GM21786 (cell line): ENCODE results near the gene DZIP1.

Experiments used
- ATAC-seq: cut with Tn5 transposase; IDR thresholded peaks from one replicate; pipeline ENCODE4 v1.9.1; 2021; ENCODE audit not compliant: unreplicated experiment

The DZIP1 gene

GRCh38 chr13:95643571-95643935 lies 953 bp downstream of the DZIP1 start:
- ATAC-seq: no peak

- no peak for ATAC-seq
Observed at GRCh38 chr13:95642999-95643398, 1.5 kb downstream of the DZIP1 start.

DNA sequence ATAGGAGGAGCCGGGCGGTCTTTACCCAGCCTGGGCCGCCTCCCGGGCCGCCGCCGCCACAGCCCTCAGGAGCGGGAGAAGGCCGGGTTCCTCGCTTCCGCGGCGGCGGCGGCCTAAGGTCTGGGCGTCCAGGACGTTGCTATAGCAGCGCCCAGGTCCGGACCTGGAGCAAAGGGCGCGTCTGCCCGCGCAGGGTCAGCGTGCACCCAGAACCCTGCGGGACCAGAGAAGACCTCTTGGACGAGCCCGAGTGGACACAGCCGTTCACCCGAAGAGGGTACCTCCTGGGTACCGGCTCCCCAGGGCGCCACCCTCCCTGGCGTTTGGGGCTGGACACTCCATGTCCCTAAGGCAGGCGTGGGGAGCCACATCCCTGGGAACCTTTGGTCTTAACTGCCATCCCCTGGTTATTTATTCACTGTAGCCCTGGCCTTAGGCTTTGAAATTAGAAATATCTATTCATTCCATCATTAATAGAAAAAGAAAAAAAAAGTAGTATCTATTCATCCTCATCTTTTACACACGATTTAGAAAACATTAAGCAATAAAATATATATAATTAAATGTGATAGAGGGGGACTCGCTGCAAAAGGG lies 2.4 kb downstream of the DZIP1 start:
- no peak for ATAC-seq

DNA sequence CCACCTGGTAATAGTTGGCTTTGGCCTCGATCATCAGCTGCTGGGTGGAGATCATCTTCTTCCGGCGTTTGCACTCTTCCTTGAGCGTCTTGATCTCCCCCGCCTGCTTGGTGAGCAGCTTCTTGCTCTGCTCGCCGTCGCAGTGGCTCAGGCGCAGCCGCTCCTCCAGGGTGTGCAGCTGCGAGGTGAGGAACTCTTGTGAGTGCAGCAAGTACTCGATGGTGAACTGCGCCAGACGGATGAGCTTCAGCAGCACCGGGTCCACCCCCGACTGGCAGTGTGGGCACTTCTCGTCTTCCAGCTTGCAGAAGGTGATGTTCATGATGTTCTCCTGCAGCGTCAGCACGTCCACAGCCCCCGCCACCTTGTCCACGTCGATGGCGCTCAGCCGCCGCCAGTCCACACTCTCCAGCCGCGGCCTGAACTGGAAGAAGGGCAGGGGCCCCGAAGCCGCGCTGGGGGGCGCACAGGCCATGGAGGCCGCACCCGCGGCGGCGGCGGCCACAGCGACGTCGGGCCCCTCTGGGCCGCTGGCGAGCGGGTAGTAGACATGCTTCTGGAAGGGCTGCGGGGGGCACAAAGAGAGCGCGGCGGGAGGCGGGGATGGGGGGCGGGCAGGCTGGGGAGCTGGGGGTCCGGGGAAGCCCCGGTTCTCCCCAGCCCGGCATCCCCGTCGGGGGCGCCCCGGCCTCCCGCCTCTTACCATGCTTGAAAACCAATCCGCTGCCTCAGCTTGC lies 3.0 kb downstream of the DZIP1 start:
- no peak for ATAC-seq

- ATAC-seq: no peak
Observed at GRCh38 chr13:95636853-95637252, 7.7 kb downstream of the DZIP1 start.

GRCh38 chr13:95630593-95630992 lies 13.9 kb downstream of the DZIP1 start:
- no peak for ATAC-seq

- no peak for ATAC-seq
Observed at GRCh38 chr13:95629071-95629470, 15.4 kb downstream of the DZIP1 start.

- no peak for ATAC-seq
Observed at GRCh38 chr13:95628488-95628887, 16.0 kb downstream of the DZIP1 start.

GRCh38 chr13:95627590-95627989 lies 16.9 kb downstream of the DZIP1 start:
- ATAC-seq: no peak

- no peak for ATAC-seq
Observed at GRCh38 chr13:95626768-95627167, 17.7 kb downstream of the DZIP1 start.

DNA sequence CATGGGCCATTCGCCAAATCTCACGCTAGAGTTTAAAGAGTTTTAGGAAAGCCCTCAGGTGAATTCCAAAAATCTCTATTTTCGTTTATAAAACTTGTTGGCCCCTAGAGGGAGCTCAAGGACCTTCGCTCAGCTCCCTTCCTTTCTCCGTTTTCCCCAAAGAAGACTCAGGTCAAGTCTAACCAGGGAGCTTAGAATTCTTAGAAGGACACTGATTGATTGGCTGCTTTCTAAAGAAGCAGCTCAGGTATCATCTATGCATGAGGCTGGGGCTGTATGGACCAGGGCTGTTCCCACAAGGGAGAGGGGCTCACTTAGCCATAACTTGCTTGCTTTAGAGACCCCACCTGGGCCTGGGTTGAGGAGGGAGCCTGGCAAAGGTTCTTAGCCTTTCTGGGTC lies 20.5 kb downstream of the DZIP1 start:
- ATAC-seq: peak; percentile 65

GRCh38 chr13:95623141-95623540 lies 21.4 kb downstream of the DZIP1 start:
- ATAC-seq: no peak

DNA sequence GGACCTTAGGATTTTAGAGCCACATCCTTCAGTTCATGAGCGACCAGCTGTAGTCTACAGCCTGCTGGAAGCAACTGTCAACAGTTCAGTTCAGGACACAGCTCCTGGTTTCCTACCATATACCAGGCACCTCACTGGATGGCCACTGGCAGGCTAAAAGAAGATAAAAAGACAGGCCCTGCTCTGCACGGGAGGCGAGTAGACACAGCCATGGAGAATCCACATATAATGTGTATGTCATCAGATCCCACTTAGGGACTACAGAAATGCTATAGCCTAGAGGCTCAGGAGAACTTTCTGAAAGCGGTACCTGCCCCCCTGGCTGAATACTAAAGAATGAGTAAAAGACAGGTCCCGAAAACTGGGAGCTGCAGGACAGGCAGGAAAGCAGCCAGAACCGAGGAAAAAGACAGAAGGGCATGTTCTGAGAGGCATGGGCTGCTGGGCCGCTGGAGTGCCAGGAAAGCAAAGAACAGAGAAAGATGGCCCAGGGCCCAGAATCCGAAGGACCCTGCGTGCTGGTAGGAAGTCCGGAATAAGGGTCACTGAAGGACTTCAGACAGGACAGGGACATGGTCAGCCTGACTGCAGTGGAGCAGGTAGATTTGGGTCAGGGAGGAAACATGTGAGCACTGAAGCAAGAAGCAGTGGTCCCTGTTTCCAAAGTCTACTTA lies 23.5 kb downstream of the DZIP1 start:
- no peak for ATAC-seq

DNA sequence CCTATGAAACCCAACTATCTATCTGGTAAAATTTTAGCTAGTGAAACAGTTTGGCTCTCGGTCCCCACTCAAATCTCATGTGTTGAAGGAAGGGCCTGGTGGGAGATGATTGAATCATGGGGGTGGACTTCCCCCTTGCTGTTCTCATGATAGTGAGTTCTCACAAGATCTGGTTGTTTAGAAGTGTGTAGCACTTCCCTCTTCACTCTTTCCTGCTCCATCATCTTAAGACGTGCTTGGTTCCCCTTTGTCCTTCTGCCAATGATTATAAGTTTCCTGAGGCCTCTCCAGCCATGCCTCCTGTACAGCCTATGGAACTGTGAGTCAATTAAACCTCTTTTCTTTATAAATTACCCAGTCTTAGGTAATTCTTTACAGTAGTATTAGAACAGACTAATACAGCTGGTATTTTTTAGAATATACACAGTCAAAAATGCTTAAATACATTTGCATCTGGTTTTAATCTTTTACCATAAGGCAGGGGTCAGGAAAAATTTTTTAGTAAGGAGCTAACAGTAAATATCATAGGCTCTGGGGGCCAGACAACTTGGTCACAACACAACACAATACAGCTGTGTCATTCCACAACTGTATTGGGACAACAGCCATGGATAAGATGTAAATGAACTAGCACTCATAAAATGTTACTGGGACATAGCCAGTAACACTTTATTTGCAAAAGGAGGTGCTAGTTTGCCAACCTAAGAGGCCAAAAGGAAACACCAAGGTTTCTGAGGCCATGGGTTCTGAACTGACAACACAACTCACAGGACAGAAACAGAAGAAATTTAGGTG lies 24.3 kb downstream of the DZIP1 start:
- ATAC-seq: no peak

GRCh38 chr13:95615539-95615938 lies 29.0 kb downstream of the DZIP1 start:
- ATAC-seq: no peak

DNA sequence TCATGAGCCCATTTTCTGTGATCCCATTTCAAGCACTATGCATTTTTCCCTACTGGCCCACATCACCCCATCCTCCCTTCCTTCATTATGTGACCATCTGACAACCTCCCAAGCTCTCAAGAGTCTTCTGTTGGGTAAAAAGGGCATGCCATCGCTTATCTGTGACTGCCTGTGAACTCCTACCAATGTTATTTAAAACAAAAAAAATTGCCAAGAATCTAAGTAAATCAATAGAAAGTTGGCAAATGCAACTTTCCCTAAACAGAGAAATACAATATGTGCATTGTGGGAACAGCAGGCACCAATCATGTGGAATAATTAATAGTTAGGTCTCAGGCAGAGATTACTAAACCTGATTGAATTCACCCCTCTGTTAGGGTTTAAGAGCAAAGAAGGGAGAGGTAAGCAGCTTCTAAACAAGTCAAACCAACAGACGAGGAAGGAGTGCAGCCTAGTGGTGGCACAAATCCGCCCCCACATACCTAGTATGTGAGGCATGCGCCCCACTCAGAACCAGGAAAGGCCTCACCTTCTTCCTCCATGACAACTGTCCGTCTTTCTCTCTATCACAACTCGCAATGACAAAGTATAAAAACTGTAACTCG lies 29.8 kb downstream of the DZIP1 start:
- no peak for ATAC-seq

GRCh38 chr13:95608640-95609323 lies 35.7 kb downstream of the DZIP1 start:
- no peak for ATAC-seq

GRCh38 chr13:95607366-95607765 lies 37.1 kb downstream of the DZIP1 start:
- ATAC-seq: no peak

DNA sequence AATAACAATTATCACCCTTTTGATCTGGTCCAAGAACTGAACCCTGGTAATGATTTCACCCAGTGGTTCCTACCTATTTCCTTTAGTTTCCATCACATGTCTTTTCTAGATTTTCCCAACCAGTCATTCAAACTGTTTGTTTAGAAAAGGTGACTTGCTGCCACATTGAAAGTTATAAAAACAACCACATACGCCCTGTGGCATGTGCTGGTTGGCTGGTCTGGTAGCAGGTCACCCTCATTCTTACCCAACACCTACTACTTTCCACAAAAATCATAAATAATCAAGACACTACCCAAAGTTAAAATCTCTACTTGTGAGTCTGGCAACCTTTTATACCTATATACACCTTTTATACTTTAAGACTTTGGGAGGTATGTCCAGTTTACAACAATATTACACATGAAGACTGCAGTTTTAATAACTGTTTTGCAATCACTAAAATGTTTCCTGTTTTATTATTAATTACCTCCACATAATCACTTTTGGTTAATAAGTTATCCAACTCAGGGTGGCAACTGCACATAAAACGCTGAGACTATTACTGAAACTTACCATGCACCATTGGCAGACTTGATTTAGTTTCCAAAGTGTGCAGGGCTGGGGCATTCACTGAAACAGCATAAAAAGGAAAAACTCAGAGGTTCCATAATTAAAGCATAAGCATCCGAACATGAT lies 38.9 kb downstream of the DZIP1 start:
- no peak for ATAC-seq

GRCh38 chr13:95604556-95604915 lies 40.0 kb downstream of the DZIP1 start:
- no peak for ATAC-seq
